Measurements from ENCODE around the gene FLII.
"Not testable (repeated sequence)": the region's sequence is repeated elsewhere in the genome, so short reads cannot be mapped to it uniquely, and the experiment has no call there.

The FLII gene

GRCh38 chr17:18258356-18259038 lies at the start of gene FLII:
FLII (minus strand) TSS chr17:18258738; CDS start chr17:18258690, 48 bp downstream.
- DNase-seq (ENCODE audit: low read depth) = peak; percentile 49

- DNase-seq (ENCODE audit: low read depth) = not testable (repeated sequence)
Measured at GRCh38 chr17:18303206-18303605, 44.7 kb upstream of the FLII start.

GRCh38 chr17:18300725-18301480 lies 42.4 kb upstream of the FLII start:
- no peak for DNase-seq (ENCODE audit: low read depth)

GRCh38 chr17:18298061-18298460 lies 39.5 kb upstream of the FLII start:
- not testable (repeated sequence) for DNase-seq (ENCODE audit: low read depth)

- DNase-seq (ENCODE audit: low read depth) = no peak
Measured at GRCh38 chr17:18291718-18292540, 33.4 kb upstream of the FLII start.

GRCh38 chr17:18285296-18285695 lies 26.8 kb upstream of the FLII start:
- DNase-seq (ENCODE audit: low read depth) = no peak

- DNase-seq (ENCODE audit: low read depth) = no peak
Measured at GRCh38 chr17:18281788-18282187, 23.2 kb upstream of the FLII start.

- no peak for DNase-seq (ENCODE audit: low read depth)
Measured at GRCh38 chr17:18280766-18281371, 22.3 kb upstream of the FLII start.

GRCh38 chr17:18280249-18280648 lies 21.7 kb upstream of the FLII start:
- no peak for DNase-seq (ENCODE audit: low read depth)

GRCh38 chr17:18278867-18279266 lies 20.3 kb upstream of the FLII start:
- DNase-seq (ENCODE audit: low read depth) = no peak

- no peak for DNase-seq (ENCODE audit: low read depth)
Measured at GRCh38 chr17:18277076-18277475, 18.5 kb upstream of the FLII start.

- DNase-seq (ENCODE audit: low read depth) = no peak
Measured at GRCh38 chr17:18270046-18270931, 11.8 kb upstream of the FLII start.

GRCh38 chr17:18267927-18268711 lies 9.6 kb upstream of the FLII start:
- DNase-seq (ENCODE audit: low read depth) = no peak

- DNase-seq (ENCODE audit: low read depth) = no peak
Measured at GRCh38 chr17:18267366-18267765, 8.8 kb upstream of the FLII start.

GRCh38 chr17:18263885-18264682 lies 5.5 kb upstream of the FLII start:
- DNase-seq (ENCODE audit: low read depth) = no peak

- no peak for DNase-seq (ENCODE audit: low read depth)
Measured at GRCh38 chr17:18262641-18263040, 4.1 kb upstream of the FLII start.

- DNase-seq (ENCODE audit: low read depth) = no peak
Measured at GRCh38 chr17:18262111-18262510, 3.6 kb upstream of the FLII start.

- DNase-seq (ENCODE audit: low read depth) = no peak
Measured at GRCh38 chr17:18261659-18262058, 3.1 kb upstream of the FLII start.

GRCh38 chr17:18261146-18261515 lies 2.6 kb upstream of the FLII start:
- peak; percentile 29 for DNase-seq (ENCODE audit: low read depth)
